ENCODE data around the gene KRTAP10-2.
"Not testable (repeated sequence)": the region's sequence is repeated elsewhere in the genome, so short reads cannot be mapped to it uniquely, and the experiment has no call there.

Gene KRTAP10-2

DNA sequence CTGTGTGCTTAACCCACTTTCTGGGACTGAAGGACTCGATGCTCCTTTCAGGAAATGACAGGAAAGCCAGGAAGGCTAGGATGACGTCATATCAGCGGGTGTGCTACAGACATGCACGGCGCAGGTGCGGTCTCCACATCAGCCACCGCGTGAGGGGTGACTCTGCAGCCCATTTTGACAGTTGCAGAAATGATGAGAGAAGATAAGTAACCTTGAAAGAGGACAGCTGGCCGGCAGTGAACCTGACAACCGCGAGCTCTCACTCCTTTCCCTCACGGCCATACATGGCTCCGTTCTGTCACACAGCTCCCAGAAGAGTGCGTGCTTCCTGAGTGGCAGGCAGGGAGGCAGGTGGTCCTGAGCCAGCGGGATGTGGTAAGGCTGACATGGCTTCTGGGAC lies 30.8 kb upstream of the KRTAP10-2 start:
- no peak for DNase-seq

DNA sequence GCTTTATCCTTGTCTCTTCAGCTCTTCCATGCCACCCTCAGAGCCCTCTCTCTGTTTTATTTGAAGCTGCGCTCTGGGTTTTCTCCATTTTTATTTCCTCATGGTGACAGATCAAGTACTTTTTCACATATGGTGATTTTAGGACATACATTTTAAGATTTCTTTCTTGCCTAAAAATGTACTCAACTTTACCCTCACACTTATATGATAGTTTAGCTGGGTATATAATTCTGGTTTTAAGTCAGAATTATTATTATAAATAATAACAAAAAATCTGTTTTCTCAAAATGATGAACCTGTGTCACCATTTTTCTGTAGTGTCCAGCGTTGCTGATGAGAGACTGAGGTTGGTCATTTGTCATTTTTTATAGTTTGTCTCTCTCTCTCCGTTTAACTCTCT lies 29.9 kb upstream of the KRTAP10-2 start:
- DNase-seq = no peak

DNA sequence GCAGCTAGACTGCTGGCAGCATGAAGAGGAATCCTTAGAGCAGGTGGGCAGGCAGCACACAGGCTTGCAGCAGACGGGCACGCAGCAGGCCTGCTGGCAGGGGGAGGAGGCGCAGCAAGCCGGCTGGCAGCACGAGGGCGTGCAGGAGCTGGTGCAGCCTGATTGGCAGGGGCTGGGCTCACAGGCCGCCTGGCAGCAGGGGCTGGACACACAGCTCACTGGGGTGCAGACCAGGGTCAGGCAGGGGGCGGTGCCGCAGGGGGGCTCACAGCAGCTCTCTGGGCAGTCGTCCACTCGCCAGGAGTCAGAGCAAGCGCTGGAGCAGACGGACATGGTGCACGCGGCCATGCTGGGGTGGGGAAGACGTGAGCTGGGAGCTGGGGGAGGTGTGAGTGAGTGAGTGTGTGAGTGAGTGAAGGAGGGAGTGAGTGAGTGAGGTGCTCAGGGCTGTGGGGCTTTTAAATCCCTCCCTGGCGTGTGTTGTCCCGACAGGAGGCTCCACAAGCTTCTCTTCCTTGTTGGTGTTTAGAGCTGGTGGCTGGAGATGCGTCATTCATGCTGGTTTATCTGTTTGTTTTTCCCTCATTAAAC lies 29.0 kb upstream of the KRTAP10-2 start, which contains the start of gene KRTAP10-5:
KRTAP10-5 (minus strand) TSS at position 374 of the 591 bp plus-strand sequence; CDS start at position 348, 26 bp downstream.
- not testable (repeated sequence) for DNase-seq

DNA sequence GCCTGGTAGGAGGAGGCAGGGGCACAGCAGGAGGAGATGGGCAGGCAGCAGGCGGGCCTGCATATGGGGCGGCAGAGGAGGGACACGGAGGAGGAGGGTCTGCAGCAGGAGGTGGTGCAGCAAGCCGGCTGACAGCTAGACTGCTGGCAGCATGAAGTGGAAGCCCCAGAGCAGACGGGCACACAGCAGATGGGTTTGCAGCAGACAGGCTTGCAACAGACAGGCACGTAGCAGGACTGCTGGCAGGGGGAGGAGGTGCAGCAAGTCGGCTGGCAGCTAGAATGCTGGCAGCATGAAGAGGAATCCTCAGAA lies 28.5 kb upstream of the KRTAP10-2 start:
- no peak for DNase-seq

DNA sequence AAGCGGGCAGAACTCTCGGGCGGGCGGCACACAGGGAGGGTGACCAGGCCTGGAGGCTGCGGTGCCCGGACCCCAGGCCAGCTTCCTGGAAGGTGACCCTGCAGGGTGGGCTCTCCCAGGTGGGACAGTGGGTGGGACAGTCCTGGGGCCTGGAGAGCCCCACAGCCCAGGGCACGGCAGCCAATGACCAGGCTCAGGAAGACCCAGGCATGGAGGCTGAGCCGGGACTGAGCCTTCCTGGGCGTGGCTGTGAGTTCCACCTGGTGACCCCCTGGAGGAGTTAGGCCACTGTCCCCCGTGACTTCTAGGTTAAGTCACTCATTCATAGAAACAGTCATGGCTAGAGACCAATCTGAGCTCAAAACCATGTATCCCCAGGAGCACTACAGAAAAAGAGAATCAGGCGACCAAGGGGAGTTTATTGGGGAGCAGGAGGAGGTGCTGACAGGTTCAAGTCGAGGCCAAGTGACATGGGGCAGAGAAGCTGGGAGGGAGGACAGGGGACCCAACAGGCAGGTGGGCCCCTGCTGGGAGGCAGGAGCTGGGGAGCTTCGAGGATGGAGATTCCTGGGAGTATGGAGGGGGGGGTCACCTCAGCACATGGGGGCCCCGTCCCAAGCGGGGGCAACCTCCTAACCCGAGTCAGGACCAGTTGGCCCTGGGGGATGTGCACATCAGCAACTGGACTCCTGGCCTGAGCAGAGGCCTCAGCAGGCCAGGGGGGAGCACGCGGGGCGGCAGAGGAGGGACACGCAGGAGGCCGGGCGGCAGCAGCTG lies 27.9 kb upstream of the KRTAP10-2 start:
- no peak for DNase-seq

DNA sequence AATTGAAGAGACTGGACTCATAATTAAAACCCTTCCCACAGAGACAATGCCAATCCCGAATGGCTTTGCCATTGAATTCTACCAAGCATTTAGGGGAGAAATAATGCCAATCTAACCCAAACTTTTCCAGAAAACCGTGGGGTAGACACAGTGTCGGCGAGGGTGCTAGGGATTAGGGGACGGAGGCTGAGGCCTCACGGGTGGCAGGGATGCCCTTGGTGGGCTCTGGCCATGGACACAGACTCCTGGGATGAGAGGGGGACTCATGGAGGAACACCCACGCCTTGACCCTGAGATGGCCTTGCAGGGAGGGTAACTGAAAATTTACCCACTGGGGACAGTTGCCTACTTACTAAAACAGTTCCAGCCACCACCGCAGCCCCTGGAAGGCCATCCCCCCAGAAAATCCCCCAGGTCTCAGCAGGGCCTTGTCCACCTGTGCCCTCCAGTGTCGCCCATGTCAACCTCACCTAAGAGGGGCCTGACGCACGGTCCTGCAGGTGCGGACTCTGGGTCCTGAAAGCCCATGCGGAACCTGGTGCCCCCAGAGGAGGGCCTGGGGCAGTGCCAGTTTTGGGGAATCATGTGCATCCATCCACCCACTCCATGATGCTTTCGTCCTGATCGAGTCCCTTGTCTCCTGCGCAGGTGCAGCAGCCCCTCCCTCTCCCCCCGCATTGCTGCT lies 27.2 kb upstream of the KRTAP10-2 start:
- no peak for DNase-seq

DNA sequence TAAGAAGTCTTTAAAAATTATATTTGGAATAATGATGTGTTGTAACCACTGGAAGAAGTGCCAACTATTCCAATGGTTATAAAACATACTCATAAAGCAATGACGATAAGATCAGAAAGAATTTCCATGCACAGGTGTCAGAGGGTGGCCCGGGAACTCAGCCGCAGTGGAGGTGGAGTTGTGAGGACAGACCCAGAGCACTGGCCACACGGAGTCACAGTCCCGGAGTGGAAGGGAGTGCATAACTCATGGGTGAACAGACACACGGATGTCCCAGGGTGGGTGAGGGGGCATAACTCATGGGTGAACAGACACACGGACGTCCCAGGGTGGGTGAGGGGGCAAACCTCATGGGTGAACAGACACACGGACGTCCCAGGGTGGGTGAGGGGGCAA lies 24.7 kb upstream of the KRTAP10-2 start:
- no peak for DNase-seq

DNA sequence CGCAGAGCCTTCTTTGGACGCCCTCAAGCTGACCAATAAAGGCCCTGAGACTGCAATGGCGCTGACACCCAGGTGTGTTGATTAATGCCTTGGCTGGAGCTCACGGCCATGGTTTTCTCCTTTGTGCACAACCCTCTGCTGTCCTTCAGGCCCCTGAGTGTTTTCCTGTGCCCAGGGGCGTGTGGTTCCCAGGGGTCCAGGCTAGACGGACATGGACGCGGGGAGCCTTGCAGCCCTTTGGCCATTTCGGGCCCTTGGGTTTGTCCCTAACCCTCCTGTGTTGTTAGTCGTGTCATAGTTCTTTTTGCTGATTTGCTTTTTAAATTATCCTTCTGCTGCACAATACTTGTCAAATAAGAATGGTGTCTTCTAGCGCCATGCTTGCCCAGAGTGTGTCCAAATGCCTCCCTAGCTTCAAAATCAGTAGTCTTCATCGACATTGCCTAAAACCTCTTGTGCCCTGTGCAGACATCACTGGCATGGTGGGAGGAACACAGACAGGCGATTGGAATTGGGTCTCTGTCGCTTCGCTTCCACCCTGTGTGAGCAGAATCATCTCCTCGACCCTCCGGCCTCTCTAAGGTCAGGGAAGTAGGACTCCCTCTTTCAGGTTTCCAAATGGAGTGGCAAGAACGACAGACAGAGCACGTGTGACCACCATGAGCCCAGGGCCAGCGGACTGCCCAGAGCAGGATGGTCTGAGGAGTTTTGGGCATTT lies 24.2 kb upstream of the KRTAP10-2 start:
- no peak for DNase-seq

DNA sequence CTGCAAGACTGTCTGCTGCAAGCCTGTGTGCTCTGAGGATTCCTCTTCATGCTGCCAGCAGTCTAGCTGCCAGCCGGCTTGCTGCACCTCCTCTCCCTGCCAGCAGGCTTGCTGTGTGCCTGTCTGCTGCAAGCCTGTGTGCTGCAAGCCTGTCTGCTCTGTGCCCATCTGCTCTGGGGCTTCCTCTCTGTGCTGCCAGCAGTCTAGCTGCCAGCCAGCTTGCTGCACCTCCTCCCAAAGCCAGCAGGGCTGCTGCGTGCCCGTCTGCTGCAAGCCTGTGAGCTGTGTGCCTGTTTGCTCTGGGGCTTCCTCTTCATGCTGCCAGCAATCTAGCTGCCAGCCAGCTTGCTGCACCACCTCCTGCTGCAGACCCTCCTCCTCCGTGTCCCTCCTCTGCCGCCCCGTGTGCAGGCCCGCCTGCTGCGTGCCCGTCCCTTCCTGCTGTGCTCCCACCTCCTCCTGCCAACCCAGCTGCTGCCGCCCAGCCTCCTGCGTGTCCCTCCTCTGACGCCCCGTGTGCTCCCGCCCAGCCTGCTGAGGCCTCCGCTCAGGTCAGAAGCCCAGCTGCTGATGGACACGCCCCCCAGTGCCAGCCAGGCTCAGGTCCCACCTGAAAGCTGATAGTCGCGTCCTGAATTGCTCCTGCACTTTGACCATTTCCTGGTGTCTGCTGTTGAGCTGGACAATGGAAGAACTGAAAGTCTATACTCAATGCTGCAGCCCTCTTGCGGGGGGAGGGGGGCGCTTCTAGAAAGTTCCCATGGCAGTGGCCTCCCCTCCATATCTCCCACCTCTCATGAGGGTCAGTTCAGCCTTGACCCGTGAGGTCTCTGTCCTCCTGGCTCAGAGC lies 23.4 kb upstream of the KRTAP10-2 start:
- no peak for DNase-seq

DNA sequence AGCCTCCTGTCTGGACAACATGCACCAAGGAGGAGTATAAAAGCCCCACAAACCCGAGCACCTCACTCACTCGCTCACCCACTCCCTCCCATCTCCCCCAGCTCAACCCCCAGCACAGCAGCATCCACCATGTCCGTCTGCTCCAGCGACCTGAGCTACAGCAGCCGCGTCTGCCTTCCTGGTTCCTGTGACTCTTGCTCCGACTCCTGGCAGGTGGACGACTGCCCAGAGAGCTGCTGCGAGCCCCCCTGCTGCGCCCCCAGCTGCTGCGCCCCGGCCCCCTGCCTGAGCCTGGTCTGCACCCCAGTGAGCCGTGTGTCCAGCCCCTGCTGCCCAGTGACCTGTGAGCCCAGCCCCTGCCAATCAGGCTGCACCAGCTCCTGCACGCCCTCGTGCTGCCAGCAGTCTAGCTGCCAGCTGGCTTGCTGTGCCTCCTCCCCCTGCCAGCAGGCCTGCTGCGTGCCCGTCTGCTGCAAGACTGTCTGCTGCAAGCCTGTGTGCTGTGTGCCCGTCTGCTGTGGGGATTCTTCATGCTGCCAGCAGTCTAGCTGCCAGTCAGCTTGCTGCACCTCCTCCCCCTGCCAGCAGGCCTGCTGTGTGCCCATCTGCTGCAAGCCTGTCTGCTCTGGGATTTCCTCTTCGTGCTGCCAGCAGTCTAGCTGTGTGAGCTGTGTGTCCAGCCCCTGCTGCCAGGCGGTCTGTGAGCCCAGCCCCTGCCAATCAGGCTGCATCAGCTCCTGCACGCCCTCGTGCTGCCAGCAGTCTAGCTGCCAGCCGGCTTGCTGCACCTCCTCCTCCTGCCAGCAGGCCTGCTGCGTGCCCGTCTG lies 22.5 kb upstream of the KRTAP10-2 start, which contains the start of gene KRTAP10-4:
KRTAP10-4 (plus strand) TSS at position 100 of the 827 bp plus-strand sequence; CDS start at position 130, 30 bp downstream.
- DNase-seq = not testable (repeated sequence)

DNA sequence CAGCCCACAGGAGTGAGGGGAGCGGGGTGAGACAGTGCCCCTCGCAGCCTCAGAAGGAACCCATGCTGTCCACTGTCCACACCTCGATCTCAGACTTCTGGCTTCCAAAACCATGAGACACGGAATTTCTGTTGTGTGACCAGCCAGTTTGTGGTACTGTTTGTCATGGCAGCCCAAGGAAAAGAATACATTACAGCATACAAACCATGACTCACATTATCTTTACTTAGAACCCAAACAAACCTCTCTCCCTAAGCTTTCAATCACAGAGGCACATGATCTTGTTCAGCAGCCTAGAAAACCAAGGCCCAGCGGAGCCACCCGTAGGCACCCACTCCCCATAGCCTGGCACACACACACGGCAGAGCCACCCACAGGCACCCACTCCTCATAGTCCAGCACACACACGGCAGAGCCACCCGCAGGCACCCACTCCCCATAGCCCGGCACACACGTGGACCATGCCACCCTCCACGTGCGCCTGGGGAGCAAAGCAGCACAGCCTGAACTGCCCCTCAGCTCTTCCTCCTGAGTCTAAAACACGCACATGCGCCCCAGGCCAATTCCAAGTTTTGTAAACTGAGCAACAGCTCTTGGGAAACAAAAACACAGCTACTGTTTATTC lies 21.8 kb upstream of the KRTAP10-2 start:
- DNase-seq = no peak

DNA sequence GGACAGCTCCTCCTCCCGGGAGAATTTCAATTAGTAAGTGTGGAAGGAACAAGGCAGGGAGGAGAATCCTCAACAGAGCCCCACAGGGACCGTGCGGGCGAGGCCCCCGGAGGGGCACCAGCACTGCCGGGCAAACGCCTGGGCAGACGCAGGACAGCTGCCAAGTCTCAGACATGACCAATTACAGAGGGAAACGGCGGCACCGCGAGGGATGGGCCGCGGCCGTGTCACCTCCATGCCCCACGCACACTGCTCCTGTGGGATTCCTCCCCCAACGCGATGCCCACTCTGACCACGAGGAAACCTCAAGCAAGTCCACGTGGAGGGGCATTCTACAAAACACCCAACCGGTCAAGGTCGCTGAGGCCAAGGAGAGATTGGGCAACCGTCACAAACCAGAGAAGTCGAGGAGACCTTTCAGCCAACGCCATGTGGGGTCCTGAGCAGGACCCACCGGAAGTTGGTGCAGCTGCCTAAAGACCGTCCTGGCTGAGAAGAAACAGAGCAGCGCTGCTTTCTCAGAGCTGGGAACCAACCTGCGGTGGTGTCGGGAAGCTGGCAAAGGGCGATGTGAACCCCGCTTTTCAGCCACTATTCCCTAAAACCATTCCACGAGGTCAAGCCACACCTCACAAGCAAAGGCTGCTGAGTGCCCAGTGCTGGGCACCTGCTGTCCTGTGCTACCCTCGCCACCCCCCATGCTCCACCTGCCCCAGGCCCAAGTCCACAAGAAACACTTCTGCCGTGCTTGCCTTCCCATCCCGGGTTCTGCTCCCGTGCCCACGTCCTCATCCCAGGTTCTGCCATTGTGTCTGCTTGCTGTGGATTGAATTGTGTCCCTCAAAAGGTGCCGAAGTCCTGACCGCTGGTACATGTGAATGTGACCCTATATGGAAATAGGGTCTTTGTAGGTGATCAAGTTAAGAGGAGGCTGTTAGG lies 20.8 kb upstream of the KRTAP10-2 start:
- no peak for DNase-seq

DNA sequence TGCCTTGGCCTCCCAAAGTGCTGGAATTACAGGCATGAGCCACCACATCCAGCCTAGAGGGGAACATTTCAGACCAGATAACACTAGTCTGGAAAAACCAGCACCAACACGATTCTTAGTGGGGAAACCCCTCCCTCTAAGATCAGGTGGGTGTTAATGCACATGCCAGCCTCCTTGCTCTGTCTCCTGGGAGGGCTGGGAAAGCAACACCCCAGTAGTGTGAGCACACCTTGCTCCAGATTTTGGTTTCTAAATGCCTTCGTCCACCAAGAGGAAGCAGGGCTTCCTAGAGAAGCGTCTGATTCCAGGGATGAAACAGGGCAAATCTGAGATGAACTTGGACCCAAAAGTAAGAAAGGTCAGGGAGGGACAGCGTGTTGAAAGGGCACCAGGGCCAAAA lies 20.0 kb upstream of the KRTAP10-2 start:
- DNase-seq = no peak

DNA sequence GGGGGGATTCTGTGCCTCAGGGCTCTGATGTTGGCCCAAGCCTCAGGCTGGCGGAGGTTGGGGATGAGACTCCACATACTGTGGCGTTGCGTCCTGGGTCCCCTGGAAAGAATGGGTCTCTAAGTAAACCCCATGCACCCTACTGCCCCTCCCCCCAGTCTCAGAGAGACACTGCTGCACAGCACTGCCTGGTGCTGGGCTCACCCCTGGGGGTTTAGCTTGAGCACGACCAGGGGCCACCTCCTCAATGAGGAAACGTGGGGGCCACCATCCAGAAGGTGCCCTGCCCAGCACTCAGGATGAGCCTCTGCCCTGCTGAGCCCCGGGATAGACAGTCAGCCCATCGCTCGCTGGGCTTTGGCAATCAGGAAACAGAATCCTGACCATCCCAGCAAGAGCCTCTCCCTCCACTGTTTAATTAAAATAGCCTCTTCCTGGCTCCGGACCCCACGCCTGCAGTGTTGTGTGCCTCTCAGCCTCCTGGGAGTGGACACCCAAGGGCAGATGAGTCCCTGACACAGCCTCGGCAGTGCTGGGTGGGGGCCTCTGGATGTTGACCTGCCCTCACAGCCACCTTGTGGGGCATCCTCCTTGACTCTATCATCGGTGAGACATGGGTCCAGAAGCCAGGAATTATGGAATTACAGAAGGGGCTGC lies 18.7 kb upstream of the KRTAP10-2 start:
- DNase-seq = no peak

DNA sequence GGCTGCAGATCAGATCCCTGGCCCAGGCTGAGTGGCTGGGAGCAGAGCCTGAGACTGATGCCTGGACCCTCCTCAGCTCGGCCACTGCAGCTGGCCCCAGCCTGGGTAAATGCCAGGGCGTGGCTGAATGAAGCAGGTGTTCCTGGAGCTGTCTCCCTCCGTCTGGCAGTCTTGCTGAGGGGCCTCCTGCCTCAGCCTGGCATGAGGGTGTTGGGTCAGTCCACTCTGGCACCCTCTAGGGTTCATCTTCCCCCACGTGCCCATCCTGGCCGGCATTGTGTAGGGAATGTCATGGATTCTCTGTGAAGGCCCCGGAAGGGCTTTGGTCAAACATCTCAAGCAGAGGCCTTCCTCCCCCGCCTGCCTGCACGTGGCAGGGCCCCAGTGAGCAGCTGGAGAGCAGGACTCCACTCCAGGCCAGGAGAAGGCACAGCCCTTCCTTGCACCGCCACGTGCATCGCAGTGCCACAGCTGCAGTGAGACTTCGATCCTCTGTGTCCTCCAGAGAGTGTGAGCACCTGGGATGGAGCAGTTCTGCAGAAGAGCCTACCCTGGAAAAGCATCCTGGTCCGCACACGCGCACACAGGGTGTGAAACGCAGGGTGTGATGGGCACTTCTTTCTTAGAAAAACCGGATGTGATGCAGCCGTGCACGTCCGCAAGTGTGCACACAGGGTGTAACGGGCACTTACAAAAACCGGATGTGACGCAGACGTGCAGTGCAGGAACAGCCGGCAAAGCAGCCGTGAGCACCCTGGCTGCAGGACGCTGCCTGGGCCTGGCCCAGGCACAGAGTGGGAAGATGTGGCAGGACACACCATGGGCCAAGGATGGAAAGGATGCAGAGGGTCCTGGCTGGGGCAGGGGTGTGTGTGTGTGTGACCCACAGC lies 17.6 kb upstream of the KRTAP10-2 start:
- DNase-seq = no peak

DNA sequence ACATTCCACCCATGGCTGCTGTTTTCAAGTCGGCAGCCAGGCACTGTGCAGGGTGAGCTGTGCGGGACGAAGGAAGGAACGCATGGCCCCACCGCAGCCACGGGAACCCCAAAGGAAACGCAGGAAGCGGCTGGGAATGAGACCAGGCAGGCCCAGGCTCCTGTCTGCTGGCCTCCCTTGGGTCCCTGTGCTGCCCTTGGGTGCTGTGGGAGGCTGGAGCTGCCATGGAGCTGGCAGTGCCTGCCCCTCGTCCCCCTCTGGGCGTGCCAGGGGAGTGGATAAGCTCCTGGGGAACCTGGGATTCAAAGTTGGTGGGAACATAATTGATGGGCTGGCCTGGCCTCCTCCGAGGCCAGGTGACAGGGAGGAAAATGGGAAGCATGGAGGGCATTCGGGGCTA lies 17.0 kb upstream of the KRTAP10-2 start:
- DNase-seq = no peak

DNA sequence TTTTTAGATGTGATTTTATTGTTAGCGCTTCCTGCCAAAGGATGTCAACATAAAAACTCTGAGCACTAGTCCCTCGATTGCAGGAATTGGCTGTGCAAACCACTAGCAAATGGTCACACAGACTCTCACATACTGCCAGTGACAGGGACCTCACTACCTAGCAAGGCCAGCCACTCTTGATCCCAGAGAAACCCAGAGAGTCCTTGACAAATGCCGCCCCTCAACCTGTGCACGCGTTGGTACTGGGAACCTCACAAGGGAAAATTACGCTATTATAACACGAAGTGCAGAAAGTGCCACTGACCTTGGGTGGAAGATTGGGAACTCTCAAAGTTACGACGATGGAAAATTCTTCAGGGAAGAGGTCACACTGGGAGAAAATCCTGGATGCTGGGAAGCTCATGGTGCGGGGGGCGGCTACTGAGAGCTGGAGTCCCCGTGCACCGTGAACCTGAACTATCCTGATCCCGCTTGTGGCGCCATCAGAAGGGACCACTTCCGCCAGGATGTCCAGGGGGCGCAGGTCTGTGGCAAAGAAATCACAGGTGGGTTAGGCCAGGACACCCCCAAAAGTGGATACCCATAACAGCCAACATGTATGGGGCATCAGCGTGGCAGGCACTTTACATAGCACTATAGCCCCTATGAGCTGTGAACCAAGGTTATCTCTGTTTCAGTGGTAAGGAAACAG lies 16.3 kb upstream of the KRTAP10-2 start:
- DNase-seq = no peak

DNA sequence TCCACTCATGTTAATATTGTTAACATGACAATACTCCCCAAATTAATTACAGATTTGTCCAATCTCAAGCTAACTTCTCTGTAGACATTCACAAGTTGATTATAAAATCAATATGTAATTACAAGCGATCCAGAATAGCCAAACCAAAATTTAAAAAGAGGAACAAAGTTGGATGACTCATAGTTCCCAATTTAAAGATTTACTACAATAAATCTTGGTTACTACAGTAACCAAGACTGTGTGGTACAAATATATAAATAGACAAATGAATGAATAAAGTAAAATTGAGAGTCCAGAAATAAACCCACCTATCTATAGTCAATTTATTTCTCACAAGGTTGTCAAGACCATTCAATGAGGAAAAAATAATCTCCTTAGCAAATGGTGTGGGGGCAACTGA lies 15.1 kb upstream of the KRTAP10-2 start:
- peak; percentile 73 for DNase-seq
